ENCODE data around the gene HSD17B8.

Gene HSD17B8

DNA sequence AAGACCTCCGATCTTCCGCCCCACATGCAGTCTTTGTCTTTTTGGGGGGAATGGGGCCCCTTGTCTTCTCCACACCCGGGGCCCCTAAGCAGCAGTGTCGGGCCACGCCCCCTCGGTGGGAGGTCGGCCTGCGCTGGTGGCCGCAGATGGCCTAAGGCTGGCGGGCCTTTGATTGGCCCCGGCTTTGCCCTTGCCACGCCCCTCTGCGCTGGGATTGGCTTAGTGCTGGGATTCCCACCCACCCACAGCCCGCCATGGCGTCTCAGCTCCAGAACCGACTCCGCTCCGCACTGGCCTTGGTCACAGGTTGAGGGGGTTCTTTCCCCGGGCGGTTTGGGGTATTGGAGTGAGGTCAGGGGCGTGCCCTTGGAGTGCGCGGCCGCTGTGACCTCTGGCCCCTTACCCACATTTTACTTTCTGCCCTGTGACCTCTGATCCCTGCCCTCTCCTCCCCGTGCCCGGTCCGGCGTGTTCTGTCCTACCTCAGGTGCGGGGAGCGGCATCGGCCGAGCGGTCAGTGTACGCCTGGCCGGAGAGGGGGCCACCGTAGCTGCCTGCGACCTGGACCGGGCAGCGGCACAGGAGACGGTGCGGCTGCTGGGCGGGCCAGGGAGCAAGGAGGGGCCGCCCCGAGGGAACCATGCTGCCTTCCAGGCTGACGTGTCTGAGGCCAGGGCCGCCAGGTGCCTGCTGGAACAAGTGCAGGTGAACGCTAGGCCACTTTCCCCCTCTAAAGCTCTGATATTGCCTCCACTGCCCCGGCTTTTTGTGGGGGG, at the start of gene HSD17B8:
TSS of gene HSD17B8 (plus strand) at position 241 of the 776 bp plus-strand sequence. CDS start at position 255, 14 bp downstream.
- DNase-seq: peak; percentile 96

DNA sequence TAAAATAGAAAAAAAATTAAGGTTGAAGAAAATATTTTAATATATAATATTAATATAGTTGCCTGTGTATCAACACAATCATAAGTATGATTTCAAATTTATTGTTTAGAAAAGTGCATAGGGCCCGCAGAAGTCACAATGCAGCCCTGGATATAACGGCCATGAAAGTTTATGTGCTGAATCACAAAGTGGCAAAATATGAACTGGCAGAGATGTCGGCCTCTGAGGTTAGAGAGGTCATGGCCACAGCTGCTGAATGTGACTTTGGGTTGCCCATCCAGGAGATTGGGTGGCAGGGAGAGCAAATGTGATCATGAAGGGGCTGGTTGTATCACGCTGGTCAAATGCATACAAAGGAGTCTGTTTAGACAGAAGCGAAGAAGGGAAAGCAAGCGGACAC, 47.9 kb upstream of the HSD17B8 start:
- DNase-seq: no peak

DNA sequence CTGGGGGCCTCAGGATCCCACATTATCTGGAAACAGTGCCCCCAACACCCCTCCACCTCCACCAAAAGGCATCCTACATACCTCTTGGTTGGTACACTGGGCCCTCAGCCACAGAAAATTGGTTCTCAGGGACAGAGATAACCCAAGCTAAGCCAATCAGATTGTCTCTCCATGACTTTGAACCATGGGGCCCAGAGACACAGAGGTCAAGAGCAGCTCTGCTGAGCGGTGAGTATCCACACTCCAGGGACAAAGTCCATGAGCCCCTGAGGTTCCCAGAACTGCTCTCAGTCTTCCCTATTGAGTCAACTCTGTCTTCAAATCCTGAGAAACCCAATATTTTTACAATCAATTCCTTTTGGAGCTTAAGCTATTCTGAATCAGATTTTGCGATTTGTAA, 47.5 kb upstream of the HSD17B8 start:
- no peak for DNase-seq

DNA sequence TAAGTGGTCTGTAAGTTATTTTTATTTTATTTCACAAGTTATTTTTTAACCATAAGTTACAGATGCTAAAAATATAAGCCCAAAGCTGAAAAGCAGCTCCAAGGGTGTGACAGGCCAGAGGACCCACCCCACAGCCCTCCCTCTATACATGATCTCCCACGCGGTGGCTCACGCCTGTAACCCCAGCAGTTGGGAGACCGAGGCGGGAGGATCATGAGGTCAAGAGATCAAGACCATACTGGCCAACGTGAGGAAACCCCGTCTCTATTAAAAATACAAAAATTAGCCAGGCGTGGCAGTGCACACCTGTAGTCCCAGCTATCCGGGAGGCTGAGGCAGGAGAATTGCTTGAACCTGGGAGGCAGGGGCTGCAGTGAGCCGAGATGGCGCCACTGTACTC, 44.4 kb upstream of the HSD17B8 start:
- DNase-seq: no peak

- peak; percentile 89 for DNase-seq
These were observed 43.6 kb upstream of the HSD17B8 start for GRCh38 chr6:33160728-33161344.

DNA sequence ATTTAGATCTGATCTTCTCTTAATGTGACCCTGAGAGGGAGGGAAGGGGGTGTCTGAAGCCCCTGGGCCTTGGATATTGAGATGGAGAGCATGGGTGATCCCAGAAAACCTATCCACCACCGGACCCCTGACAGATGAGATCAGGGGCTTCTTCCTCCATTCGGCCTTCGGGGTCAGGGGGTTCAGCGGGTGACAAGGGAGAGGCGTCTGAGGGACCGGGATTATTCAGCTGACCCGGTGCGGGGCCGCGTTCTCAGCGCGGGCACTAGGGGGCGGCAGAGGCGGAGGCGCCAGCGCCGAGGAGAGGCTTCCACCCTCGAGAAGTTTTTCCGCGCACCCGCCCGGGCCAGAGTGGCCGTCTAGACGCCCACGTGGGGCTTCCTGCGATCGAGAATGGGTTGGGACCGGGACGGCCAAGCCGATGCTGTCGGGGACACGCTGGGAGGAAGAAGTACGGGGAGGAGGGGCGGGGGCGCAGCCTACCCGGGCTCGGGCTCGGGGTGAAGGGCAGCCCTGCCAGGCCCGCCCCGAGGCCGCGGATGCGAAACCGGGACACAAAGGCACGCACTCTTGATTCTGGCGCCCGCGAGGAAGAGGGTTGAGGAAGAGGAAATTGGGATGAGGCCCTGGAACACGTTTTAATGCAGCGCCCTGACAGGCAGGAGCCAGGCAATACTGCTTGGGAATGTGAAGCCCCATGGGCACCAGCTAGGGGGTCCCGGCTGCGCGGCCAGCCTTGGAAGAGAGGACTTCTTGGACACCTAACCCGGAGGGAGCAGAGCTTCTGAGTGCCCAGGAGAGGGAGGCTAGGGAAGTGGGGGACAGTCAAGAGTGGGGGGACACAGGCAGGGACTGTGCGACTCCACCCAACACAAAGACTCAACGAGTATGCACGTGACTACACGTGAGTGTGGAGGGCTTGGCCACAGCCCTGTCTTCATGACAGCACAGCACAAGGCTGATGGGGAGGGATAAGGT, 42.8 kb upstream of the HSD17B8 start:
- DNase-seq: peak; percentile 90

DNA sequence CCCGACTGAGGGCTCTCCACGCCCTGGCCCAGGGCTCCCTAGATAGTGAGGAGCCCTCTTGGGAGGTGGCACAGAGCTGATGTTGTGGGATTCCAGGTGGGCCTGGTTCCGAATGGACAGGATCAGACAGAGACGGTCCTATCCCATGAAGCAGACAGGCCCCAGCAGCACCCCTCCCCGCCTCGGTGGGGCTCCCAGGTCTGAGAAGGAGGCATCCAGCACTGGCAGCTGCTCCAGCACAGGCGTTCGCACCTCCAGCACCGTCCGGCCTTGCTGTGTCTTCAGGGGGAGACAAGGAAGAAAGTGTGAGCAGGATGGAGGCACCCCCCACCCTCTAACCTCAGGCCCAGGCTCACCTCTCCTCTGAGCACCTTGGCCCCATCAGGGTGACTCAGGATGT, 40.9 kb upstream of the HSD17B8 start:
- DNase-seq: no peak

- no peak for DNase-seq
These were observed 40.3 kb upstream of the HSD17B8 start for GRCh38 chr6:33164176-33164575.

DNA sequence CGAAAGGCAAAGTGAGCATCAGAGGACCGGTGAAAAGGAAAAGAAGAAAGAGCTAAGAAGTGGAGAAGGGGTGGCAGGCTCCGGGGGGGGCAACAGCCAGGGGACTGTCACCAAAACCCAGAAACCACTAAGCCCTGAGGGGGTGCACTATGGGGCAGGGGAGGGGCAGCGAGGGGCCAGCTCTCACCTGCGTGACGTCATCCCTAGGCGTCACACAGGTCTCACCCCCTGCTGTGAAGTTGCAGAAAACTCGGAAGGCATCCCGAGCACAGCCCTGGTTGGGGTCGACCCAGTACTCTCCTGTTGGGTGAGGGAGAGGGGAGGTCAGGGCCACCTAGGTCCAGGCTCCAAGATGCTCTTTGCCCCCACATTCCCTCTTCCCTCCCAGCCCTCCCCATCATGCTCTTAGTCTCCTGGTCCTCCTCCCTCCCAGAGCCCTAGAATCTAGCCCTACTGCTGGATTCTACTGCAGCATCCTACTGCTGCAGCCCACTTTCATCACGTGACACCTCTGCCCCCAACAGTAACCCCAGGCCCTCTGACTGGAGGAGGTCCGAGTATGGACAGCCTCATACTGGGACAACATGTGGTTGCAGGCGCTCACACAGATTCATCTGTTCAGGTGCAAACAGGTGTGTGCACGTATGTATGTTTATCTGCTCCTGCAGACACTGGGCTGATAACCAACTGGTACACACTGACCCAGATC, 39.6 kb upstream of the HSD17B8 start:
- DNase-seq: no peak

GRCh38 chr6:33165581-33166258, 38.7 kb upstream of the HSD17B8 start:
- DNase-seq: no peak

GRCh38 chr6:33166363-33166762, 38.1 kb upstream of the HSD17B8 start:
- DNase-seq: no peak

DNA sequence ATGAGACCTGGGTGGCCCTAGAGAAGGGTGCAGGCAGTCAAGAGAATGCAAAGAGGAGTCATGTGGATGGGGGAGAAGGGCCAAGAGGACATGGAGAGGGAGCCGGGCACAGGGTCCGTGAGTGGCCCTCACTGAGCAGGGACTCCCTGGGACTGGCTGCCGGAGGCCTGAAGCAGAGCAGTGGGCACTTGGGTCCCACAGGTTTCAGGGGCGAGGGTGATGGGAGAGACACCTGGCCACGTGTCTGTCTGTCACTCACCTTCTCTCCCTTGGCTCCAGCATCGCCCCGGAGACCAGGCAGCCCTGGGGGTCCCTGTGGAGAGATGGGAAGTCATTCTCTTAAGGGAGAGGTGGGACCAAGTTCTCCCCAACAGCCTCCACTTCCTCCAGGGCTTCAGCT, 37.6 kb upstream of the HSD17B8 start:
- no peak for DNase-seq

DNA sequence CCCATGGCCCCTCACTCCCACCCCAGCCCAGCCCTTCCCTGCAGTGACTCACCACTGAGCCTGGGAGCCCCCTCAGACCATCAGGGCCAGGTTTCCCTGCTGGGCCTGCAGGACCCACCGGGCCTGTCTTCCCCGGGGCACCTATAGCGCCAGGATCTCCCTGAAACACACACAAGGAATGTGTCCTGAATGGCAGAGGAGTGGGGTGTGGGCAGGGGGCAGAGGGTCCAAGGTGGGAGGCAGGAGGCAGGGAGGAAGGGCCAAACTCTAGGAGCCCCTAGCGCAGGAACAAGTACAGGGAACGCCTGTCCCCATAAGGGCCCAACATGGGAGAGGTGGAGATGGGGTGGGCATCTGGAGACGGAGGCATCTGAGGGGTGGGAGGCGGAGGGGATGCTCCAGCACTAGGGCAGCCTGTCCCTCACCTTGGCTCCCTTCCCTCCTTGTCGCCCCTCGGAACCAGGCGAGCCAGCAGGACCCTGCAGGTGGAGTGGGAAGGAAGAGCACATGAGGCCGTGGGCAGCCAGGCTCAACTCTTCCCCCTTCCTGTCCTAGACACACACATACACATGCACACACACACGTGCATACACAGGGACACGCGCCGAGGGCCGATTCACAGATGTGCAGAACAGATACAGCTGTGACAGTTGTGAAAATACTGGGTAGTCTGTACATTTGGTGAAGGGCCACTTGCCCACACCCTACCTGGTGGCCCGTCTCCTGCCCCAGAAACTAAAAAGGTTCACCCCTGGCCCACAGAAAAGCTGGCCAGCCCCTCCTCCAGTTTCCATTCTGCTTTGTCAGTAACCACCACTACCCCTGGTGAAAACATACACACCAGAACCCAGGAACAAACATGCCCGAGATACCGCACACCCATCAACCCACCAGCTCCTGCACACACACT, 36.8 kb upstream of the HSD17B8 start:
- DNase-seq: no peak

GRCh38 chr6:33168284-33168601, 36.2 kb upstream of the HSD17B8 start:
- no peak for DNase-seq

DNA sequence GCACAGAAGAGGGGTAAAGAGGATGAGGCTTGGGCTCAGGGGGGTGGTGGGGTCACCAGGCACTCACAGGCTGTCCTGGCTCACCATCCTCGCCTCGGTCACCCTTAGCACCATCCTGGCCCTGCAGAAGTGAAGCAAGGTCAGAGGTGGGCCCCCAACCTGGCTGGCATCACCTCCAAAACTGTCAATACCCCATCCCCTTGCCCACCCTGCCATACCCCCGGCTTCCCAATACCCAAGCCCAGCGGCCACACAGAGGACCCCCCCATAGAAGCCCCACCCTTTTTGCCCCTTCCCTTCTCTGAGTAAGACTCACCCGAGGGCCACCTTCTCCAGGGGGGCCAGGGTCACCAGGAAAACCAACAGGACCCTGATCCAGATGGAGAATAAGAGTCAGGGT, 35.8 kb upstream of the HSD17B8 start:
- no peak for DNase-seq

DNA sequence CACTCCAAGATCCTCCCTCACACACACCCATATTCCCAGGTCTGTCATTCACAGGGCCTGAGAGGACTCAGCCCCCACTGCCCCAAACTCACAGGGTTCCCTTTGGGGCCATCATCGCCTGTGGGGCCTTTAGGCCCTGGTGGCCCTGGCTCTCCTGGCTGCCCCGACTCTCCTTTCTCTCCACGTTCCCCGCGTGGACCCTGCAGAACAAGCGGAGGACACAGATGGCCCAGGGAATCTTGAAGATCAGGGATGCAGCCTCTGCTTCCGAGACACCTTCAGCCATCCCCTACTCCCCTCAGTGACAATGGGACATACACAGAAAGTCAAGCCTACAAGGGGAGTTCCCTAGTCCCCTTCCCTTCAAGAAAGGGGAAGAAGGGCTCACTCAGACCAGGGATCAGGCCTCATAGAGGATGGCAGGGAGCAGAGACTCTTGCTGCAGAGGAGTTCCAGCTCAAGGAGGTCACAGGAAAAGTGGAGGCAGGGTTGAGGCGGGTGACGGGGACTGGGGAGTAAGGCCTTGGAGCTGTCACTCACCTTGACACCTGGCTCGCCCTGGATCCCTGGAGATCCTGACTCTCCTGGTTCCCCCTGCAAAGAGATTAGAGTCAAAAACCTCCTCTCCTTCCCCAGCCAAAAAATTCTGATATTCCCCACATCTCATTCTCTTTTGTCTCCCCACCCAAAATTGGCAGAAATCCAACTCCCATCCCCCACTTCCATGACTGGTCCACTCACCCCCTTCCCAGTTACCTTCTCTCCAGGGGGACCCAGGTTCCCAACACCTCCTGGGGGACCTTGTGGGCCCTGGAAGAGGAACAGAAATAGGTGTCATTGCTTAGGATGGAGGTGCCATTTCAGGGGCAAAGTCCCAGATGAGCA, 34.9 kb upstream of the HSD17B8 start:
- no peak for DNase-seq

- no peak for DNase-seq
These were observed 34.1 kb upstream of the HSD17B8 start for GRCh38 chr6:33170176-33171015.

DNA sequence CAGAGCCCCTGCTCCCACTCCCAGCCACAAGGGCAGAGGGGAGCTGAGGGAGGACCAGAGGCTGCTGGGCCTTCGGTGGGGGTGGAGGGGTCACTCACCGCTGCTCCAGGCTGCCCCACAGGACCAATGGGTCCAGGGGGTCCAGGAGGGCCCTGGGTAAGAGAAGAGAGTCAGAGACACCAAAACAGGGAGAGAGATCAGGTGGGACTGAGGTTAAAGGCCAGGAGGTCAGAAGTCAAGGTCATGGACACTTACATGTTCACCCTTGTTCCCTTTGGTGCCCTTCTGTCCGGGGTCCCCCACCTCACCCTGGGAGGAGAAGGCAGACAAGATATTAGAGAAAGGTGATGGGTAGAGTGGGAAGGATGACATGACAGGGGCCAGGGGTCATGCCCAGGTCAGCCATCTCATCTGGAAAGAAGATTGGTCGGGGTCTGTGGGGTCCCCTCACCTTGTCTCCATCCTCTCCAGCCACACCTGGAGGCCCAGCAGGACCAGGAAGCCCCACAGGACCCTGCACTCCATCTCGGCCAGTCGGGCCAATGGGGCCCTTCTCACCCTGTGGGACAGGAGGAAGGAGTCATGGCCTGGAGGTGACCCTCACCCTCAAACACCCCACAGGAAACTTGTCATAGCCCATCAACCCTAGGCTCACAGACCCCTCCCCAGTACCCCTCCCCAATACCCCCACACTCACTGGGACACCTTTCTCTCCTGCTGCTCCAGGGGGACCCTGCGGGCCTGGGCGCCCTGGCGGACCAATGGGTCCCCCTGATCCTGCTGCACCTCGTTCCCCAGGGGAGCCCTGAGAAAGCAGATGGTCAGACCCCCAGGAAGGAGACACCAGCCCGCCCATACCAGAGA, 33.2 kb upstream of the HSD17B8 start:
- DNase-seq: no peak

Data from femur (tissue), 1 donor.